Retina (tissue), 1 donor: Measurements from ENCODE around the gene RUVBL2.

ENCODE experiments used
- DNase-seq: peaks from one replicate; pipeline ENCODE4 v3.0.0-alpha.2; 2016

RUVBL2 gene

GRCh38 chr19:48989701-48990291 lies 3.9 kb upstream of the RUVBL2 start:
- DNase-seq = no peak

DNA sequence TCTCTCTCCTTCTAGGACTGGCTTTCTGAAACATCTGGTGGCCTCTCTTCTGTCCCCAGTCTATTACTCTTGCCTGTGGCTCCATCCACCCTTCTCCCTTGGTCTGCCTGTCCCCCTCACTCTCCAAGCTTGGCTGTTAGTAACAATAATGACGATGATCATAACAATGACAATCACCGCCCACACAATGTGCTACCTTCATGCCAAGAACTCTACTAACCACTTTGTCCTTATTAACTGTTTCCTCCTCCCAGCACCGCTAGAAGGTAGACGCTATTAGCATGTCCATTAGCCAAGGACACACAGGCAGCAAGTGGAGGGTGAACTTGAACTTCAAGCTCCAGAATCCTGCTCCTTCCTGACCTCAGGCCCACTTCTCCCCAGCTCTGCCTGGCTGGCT lies 3.3 kb upstream of the RUVBL2 start:
- DNase-seq = no peak

GRCh38 chr19:48991011-48991609 lies 2.6 kb upstream of the RUVBL2 start:
- DNase-seq = no peak

DNA sequence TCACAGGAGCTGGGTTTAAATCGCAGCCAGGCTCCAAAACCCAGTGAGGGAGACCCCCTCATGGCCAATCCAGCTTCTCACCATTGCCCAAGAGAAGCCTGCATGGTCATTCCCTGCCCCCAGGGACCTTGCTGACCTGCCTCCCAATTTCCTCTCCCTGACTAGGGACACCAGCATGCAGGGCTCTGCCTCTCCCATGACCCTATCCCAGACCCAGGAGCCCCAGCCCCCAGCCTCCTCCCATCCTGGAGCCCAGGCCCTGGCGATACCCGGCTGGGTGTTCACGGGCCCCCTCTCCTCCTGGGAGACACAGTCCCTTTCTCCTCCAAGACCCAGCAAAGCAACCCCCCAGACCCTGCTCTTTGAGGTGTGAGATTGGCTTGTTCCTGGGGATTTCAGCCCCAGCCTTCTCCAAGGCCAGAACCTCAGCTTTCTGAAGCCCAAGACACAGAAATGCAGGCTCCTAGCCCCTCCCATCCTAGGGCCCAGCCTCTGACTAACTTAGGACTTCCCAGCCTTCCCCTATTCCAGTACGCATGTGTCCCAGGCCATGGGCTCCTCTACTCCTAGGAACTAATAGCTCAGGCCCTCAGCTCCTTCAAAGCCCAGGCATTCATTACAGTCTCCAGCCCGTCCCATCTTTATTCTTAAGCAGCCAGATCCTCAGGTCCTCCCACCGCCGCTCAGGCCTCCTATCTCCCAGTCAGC lies 1.7 kb upstream of the RUVBL2 start:
- no peak for DNase-seq

- no peak for DNase-seq
Observed at GRCh38 chr19:48992581-48993174, 1.0 kb upstream of the RUVBL2 start.

DNA sequence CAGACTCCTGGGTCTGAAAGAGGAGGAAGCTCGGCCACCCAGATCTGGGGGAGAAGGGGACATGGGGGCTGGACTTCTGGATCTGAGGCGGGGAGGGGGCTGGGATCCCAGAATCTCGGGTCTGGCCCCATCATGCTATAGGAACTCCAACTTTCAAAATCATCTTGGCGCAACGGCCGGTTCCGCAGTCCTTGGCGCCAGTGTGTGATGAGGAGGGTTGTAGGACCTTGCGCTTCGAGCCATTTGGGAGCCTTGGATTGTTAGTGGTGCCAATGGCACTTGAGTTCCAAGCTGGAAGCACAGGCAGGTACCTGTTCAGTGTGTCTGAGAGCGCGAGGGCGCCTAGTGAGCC lies 324 bp downstream of the RUVBL2 start:
- DNase-seq = no peak

DNA sequence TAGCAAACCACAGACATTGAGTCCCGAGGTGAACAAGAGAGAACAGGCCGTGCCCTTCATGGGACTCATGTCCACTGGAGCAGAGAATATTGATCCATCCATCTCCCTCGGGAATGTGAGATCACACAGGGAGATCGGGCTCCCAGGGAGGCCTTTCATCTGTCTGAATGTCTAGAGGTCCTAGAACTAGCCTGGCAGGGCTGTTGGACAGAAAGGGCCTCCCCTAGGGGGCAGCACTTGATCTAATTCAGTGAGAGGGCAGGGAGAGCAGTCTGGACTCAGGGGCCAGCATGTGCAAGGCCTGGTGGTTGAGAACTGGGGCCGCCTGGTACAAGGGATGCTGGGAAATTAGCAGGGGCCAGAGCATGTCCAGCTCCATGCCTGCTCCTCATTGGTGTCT lies 4.3 kb downstream of the RUVBL2 start:
- DNase-seq = no peak

DNA sequence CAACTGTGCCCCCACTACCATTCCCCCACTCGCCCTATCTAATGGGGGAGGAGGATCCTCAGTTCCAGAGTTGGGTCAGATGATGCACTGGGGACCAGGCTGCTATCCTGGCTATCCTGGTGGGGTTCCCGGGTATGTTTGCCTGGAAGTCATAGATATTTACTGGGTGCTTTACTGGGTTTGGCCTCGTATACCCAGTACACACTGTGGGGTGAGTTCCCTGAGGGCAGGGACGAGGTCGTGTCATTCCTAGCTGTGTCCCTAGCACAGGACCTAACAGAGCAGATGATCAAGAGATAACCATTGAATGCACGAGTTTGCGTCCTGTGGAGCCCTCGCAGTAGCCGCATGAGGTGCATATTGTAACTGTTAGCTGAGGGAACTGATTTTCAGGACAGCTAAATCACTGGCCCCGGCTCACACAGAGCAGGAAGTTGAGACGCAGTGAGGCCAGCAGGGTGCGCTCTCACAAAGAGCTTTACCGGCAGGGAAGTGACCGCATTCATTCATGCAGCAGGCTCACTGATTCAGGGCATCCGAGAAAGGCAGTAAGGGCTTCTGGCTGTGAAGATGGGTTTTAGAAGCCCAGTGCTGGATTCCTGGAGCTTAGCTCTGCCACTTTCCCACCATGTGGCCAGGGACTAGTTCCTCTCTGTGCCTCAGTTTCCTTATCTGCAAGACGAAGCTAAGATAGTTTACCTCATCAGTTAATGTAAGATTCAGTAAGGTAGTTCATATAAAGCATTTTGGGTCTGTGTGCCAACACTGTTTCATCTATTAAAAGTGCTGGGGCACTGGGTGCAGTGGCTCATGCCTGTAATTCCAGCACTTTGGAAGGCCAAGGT lies 6.0 kb downstream of the RUVBL2 start:
- DNase-seq = peak; percentile 50

DNA sequence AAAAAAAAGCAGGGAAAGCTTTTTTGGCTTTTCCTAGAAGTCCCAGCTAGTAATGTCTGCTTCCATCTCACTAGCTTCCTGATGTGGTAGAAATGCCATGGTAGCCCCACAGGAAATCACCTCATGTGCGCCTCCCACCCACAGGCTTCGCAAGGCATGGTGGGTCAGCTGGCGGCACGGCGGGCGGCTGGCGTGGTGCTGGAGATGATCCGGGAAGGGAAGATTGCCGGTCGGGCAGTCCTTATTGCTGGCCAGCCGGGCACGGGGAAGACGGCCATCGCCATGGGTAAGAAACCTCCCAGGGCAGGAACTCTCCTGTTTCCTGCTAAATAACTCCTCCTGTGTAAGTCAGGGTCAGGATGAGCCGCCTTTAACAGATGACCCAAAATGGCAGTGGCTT lies 10.4 kb downstream of the RUVBL2 start:
- no peak for DNase-seq

GRCh38 chr19:49004964-49005614 lies 11.4 kb downstream of the RUVBL2 start:
- no peak for DNase-seq

GRCh38 chr19:49006905-49007304 lies 13.2 kb downstream of the RUVBL2 start:
- DNase-seq = no peak

GRCh38 chr19:49009828-49010227 lies 16.1 kb downstream of the RUVBL2 start:
- DNase-seq = no peak

DNA sequence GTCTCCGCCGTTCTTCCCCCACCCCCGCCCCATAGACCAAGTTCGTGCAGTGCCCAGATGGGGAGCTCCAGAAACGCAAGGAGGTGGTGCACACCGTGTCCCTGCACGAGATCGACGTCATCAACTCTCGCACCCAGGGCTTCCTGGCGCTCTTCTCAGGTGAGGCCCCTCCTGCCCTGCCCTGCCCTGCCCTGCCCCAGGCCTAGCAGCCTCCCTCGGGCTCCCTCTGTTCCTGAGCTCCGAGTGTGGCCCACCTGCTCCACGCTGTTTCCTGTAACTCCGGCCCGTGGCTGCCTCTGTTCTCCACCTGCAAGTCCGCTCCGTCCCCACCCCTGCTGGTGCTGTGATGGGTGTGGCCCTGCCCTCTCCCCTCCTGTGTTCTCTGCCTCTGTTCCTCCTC lies 16.8 kb downstream of the RUVBL2 start:
- no peak for DNase-seq

- DNase-seq = no peak
Observed at GRCh38 chr19:49011194-49011593, 17.5 kb downstream of the RUVBL2 start.

GRCh38 chr19:49014123-49014869 lies 20.6 kb downstream of the RUVBL2 start:
- DNase-seq = no peak

GRCh38 chr19:49014870-49015255 lies 21.2 kb downstream of the RUVBL2 start:
- DNase-seq = no peak

- no peak for DNase-seq
Observed at GRCh38 chr19:49016067-49016839, 22.6 kb downstream of the RUVBL2 start.

DNA sequence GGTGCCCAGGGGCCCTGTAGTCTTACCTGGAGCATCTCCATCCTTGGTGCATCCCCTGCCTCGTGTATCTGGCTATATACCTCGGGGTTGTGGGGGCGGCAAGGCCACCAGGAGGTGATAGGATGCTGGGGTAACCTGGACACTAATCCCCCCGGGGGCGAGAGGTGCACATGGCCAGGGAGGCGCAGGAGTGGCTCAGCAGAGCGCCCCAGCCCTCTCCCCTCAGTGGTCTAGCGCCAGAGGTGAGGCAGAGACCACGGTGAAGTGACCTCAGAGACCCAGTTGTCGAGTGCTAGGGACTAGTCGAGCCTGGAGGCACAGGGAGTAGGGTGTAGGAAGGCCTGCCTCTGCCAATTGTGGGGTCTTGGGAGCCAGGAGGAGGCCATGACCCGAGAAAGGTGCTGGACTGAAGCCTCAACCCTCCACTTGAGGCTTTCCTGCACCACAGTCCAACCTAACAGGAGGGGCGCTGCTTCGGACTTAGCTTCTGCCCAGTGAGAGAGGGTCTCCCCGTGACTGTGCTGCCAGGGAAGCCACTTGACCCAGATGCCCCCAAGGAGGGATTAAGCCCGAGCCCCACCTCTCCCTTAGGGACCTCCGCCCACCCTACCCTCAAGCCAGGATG lies 23.5 kb downstream of the RUVBL2 start, which contains the start of gene LHB:
LHB (minus strand) TSS at position 51 of the 625 bp plus-strand sequence; CDS start at position 41, 10 bp downstream.
- no peak for DNase-seq

- DNase-seq = peak; percentile 65
Observed at GRCh38 chr19:49017666-49018351, 24.1 kb downstream of the RUVBL2 start.
